Duodenal mucosa (tissue), 2 donors: ENCODE data around the gene MN1.

Experiments
- H3K27ac ChIP-seq: one replicate; pipeline ENCODE4 v1.7.0; 2013; ENCODE audit warnings: low read depth, low read length
- H3K27me3 ChIP-seq, 2 donors: one replicate each; pipeline ENCODE4 v1.7.0; 2013; ENCODE audit warnings: low read length in 2 of 2, control low read depth in 1 of 2; ENCODE audit not compliant: insufficient read depth in 2 of 2, control insufficient read depth in 1 of 2
- H3K36me3 ChIP-seq, 2 donors: one replicate each; pipeline ENCODE4 v1.7.0; 2013; ENCODE audit warnings: low read length in 2 of 2, control low read depth in 1 of 2; ENCODE audit not compliant: insufficient read depth in 2 of 2, control insufficient read depth in 1 of 2
- H3K4me1 ChIP-seq, 2 donors: one replicate each; pipeline ENCODE4 v1.7.0; 2013; ENCODE audit warnings: low read length in 2 of 2, control low read depth in 1 of 2; ENCODE audit not compliant: insufficient read depth in 2 of 2, control insufficient read depth in 1 of 2
- H3K4me3 ChIP-seq, 2 donors: one replicate each; pipeline ENCODE4 v1.7.0; 2013; ENCODE audit warnings: low read length in 2 of 2, low read depth in 1 of 2
- H3K9ac ChIP-seq, 2 donors: one replicate each; pipeline ENCODE4 v1.7.0; 2013; ENCODE audit warnings: low read length in 2 of 2, low read depth in 1 of 2
- H3K9me3 ChIP-seq, 2 donors: one replicate each; pipeline ENCODE4 v1.7.0; 2013; ENCODE audit warnings: low read length in 2 of 2, control low read depth in 1 of 2; ENCODE audit not compliant: control insufficient read depth in 1 of 2

Gene MN1

DNA sequence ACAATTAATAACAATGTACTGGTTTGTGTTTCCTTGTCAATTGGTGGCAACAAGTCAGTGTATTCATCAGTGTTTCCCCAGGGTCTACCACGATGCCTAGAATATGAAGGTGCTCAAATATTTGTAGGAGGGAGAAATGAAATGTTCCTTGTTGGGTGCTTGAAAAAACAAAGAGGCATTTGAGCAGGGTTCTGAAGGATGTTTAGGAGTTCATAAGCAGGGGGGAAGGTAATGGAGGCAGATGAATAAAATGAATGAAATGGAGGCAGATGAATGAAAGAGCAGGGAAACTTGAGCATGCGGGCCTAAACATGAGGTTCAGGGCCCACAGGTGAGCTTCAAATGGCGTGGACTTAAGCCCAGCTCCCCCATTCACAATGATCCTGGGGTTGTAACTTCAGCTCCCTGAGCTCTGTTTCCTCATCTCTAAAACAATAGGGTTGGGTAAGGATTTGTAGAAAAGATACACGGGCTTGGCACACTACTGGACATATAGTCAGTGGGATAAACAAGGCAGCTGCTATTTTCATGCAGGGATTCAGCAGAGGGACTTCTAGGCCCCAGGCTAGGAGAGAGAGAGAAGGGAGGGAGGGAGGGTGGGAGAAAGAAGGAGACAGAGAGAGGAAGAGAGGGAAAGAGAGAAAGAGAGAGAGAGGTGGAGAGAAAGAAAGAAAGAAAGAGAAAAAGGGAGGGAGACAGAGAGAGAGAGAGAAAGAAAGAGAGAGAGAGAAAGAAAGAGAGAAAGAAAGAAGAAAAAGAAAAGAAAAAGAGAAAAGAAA is 73.7 kb downstream of the MN1 start:
- no peak overlapping the region for H3K27ac ChIP-seq

DNA sequence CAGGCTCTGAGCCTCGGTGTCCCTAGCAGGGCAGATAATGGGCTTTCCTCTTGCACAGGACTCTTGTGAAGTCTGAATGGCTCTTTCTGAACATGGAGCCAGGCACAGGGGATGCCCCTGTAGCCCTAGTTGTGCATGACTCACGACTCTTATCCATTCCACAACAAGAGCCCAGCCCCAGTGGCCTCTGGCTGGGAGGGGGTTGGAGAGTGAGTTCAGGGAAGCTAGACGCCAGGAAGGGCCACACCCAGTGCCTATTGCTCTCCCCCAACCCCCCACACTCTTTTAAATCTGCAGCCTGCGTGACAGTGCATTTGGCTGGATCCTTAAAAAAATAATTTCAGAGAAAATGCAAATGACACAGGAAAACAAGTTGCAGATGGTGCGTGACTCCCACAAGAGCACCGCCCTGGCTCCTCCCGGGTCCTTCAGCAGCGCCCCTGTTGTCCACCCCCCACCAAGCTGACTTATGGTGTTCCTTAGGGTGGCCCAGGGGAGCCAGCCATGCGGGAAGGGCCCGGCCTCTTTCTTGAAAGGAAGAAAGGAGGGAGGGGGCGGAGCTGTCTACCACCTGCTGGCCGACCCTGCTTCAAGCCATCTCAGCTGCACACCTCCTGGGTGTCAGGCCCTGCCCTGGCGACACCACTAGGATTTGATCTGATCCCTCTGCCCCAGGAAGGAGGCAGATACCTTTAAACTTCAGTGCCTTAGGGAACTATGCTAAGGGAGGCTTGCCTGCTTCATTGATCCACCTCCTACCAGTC is 74.7 kb downstream of the MN1 start:
- no peaks in the 10 kb centered on the region for H3K36me3 ChIP-seq
- no peaks in the 10 kb centered on the region for H3K27me3 ChIP-seq
- no peak overlapping the region for H3K27ac ChIP-seq
- no peaks in the 10 kb centered on the region for H3K9me3 ChIP-seq
- peak overlapping the region in 1 of 2 donors; percentile 17 for H3K4me3 ChIP-seq
- no peak overlapping the region for H3K9ac ChIP-seq
- H3K4me1 ChIP-seq = peaks cover 13 to 23% of the 10 kb centered on the region in 2 donors

More for the DNA sequence above, 73.7 kb downstream of the MN1 start:
- Histone ChIP-seq H3K36me3 (no peaks in the 10 kb centered on the region), H3K4me3 (no peak overlapping the region), H3K27me3 (no peaks in the 10 kb centered on the region), H3K9ac (no peak overlapping the region), H3K9me3 (no peaks in the 10 kb centered on the region), H3K4me1 (peaks cover 13 to 23% of the 10 kb centered on the region in 2 donors)

DNA sequence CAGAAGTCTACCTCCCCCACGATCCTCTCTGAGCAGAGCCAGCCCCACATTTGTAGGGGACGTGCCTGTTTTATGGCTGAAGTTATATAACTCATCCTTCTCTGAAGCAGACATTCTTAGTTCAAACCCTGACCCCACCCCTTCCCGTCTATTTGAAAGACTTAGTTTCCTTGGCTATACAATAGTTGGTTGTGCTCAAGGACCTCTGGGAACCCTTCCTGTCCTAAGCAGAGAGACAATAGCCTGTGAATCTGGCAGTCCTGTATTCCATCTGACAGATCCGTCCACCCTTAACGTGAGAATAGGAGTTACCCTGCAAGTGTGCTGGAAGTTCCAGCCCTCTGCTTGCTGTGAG is 75.2 kb downstream of the MN1 start:
- Histone ChIP-seq H3K27me3 (no peaks in the 10 kb centered on the region), H3K36me3 (no peaks in the 10 kb centered on the region), H3K9ac (no peak overlapping the region), H3K4me1 (peaks cover 13 to 23% of the 10 kb centered on the region in 2 donors), H3K4me3 (peak overlapping the region in 1 of 2 donors; percentile 17), H3K9me3 (no peaks in the 10 kb centered on the region), H3K27ac (no peak overlapping the region)

DNA sequence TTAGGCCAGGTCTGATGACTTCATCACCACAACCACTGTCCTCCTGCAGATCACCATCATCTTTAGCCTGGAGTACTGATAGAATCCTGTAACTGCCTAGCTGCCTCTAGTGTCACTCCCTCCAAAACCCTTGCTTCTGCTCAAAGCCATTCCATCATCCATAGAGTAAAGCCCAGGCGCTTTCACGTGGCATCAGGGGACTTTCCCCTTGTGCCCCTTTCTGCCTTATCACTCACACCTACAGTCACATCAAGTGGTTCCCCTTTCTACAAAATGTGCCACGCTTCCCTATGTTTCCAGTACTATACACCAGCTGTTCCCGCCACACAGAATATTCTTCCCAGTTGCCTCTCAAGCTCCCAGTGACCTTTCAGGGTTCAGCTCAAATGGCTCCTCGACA is 75.9 kb downstream of the MN1 start:
- no peaks in the 10 kb centered on the region for H3K36me3 ChIP-seq
- H3K4me1 ChIP-seq = peaks cover 13 to 23% of the 10 kb centered on the region in 2 donors
- H3K9ac ChIP-seq = no peak overlapping the region
- no peak overlapping the region for H3K4me3 ChIP-seq
- no peak overlapping the region for H3K27ac ChIP-seq
- no peaks in the 10 kb centered on the region for H3K27me3 ChIP-seq
- no peaks in the 10 kb centered on the region for H3K9me3 ChIP-seq

DNA sequence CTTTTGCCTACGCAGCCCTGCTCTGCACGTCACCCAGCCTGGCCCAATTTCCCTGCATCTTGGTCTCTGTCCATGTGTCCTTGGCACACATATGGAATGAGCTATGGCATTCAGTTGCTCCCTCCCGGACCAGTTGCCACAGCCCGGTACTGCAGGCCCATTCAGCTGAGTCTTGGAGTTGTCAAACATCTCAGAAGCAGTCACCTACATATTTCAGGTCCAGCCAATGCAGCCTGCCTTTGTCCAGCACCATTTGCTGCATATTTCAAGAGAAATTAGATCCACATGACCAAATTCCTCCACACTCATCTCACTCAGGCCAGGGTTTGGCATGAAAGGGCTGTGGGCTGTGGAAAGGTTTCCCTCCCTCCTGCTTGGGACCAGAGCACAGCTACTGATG is 76.8 kb downstream of the MN1 start:
- no peak overlapping the region for H3K4me3 ChIP-seq
- no peaks in the 10 kb centered on the region for H3K9me3 ChIP-seq
- no peak overlapping the region for H3K27ac ChIP-seq
- H3K4me1 ChIP-seq = peaks cover 13 to 23% of the 10 kb centered on the region in 2 donors
- no peaks in the 10 kb centered on the region for H3K36me3 ChIP-seq
- H3K9ac ChIP-seq = no peak overlapping the region
- no peaks in the 10 kb centered on the region for H3K27me3 ChIP-seq

DNA sequence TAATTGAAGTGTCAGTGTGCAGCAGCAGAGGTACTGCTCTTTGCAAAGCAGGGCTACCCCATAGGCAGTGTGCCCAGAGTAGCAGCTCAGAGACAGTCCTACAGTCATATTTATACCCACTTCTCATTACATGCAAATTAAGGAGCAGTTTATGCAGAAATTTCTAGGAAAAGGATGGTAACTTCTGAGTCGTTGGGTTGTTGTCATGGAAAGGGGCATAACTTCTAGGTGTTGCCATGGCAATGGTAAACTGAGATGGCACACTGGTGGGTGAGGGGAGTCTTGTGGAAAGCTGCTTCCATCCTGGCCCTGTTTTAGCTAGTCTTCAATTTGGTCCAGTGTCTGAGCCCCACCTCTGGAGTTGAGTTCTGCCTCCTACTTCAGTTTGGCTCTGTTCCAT is 77.4 kb downstream of the MN1 start:
- H3K27ac ChIP-seq = no peak overlapping the region
- peaks cover 17 to 24% of the 10 kb centered on the region in 2 donors for H3K4me1 ChIP-seq
- H3K27me3 ChIP-seq = no peaks in the 10 kb centered on the region
- H3K36me3 ChIP-seq = no peaks in the 10 kb centered on the region
- no peaks in the 10 kb centered on the region for H3K9me3 ChIP-seq
- H3K9ac ChIP-seq = no peak overlapping the region
- no peak overlapping the region for H3K4me3 ChIP-seq

DNA sequence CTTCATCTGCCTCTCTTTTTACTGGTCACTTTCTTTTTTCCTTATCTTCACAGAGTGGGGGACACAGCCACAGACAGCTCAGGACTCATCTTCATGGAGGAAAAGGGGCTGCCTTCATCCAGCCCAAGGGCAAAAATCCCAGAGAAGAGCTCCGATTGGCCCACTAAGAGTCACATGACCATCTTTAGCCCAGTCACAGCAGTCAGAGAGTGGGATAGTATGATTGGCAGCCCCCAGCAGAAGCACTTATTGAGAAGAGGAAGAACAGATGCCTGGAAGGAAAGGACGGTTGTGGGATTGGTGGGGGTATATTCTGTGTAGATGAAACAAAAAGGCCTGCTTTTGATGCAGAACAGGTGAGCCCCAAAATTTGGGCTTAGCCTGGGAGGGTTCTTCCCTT is 77.8 kb downstream of the MN1 start:
- H3K4me1 ChIP-seq = peaks cover 15 to 24% of the 10 kb centered on the region in 2 donors
- no peak overlapping the region for H3K4me3 ChIP-seq
- H3K9ac ChIP-seq = no peak overlapping the region
- H3K9me3 ChIP-seq = no peaks in the 10 kb centered on the region
- H3K36me3 ChIP-seq = no peaks in the 10 kb centered on the region
- H3K27ac ChIP-seq = no peak overlapping the region
- H3K27me3 ChIP-seq = no peaks in the 10 kb centered on the region

DNA sequence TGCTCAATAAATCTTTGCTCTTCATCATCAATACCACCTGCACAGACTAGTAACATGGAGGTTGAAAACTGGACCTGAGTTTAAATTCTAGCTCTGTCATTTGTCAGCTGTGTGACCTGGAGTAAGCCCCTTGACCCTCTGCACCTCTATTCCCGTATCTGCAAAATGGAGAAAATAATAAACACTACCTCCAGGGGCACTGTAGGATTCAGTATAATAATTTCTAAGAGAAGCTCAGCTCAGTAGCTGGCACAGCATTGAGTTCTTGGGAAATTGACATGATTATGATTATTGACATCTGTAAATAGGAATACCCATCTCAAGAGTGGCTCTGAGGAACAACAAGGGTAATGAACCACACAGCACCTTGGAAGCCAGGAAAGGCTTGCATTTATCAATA is 78.4 kb downstream of the MN1 start:
- Histone ChIP-seq H3K27ac (no peak overlapping the region), H3K9ac (no peak overlapping the region), H3K4me1 (peaks cover 14 to 29% of the 10 kb centered on the region in 2 donors), H3K27me3 (no peaks in the 10 kb centered on the region), H3K4me3 (no peak overlapping the region), H3K36me3 (no peaks in the 10 kb centered on the region), H3K9me3 (no peaks in the 10 kb centered on the region)

DNA sequence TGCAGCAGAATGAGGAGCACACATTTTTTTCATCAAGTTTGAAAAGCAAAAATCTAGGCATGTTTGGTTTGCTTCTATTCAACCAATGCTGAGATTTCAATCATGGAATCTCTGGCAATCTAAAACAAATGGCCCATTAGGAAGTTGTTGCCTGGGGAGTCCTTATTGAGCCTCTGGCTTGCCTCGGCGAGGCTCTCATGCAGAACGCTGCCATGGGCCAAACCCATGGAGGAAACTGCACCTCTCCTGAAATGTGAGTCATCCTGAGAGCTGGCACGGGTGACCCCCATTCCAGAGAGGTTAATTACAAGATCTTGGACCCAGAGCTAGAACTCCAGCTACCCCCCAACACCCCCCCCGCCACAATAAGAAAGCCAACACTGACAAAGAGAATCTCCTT is 80.7 kb downstream of the MN1 start:
- Histone ChIP-seq H3K9ac (no peak overlapping the region), H3K4me3 (no peak overlapping the region), H3K27ac (no peak overlapping the region), H3K4me1 (peaks cover 8 to 15% of the 10 kb centered on the region in 2 donors), H3K27me3 (peaks cover 0 to 2% of the 10 kb centered on the region in 2 donors), H3K9me3 (peaks cover 0 to 3% of the 10 kb centered on the region in 2 donors), H3K36me3 (no peaks in the 10 kb centered on the region)

DNA sequence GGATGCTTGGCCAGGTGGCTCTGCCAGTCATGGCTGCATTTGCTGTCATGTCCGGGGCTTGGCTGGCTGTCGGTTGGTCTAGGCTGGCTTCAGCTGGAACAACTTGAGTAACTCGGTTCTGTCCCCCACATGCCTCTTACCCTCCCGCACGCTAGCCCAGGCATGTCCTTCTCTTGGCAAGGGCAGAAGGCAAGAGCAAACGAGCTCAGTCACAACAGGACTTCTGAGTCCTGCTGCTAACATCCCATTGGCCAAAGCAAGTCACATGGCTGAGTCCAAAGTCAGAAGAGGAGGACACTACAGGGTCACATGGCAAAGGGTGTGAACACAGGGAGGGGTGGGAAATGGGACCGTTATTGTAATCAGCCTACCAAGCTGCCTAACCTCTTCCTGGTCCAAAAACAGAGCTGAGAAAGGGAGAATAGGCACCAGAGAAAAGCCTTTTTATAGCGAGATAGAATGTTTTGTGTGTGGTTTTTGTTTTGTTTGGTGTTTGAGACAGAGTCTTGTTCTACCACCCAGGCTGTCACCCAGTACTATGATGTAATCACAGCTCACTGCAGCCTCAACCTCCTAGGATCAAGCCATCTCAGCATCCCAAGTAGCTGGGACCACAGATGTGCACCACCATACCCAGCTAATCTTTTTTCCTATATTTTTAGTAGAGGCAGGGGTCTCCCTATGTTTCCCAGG is 81.9 kb downstream of the MN1 start:
- Histone ChIP-seq H3K27me3 (peaks cover 0 to 3% of the 10 kb centered on the region in 2 donors), H3K9ac (no peak overlapping the region), H3K27ac (no peak overlapping the region), H3K36me3 (no peaks in the 10 kb centered on the region), H3K4me1 (peaks cover 8 to 15% of the 10 kb centered on the region in 2 donors), H3K9me3 (peaks cover 0 to 5% of the 10 kb centered on the region in 2 donors), H3K4me3 (no peak overlapping the region)
